NCI-H187 treated with DMSO at 0.1 percent for 48 hours (cell line): Measurements from ENCODE around the gene ARID3B.
A peak's percentile ranks its signal among the peaks of the same experiment; 100 is the strongest.

Experiments
- DNase-seq: peaks from one replicate; lab custom pipeline; 2025; lab: John Stamatoyannopoulos, UW

The ARID3B gene

DNA sequence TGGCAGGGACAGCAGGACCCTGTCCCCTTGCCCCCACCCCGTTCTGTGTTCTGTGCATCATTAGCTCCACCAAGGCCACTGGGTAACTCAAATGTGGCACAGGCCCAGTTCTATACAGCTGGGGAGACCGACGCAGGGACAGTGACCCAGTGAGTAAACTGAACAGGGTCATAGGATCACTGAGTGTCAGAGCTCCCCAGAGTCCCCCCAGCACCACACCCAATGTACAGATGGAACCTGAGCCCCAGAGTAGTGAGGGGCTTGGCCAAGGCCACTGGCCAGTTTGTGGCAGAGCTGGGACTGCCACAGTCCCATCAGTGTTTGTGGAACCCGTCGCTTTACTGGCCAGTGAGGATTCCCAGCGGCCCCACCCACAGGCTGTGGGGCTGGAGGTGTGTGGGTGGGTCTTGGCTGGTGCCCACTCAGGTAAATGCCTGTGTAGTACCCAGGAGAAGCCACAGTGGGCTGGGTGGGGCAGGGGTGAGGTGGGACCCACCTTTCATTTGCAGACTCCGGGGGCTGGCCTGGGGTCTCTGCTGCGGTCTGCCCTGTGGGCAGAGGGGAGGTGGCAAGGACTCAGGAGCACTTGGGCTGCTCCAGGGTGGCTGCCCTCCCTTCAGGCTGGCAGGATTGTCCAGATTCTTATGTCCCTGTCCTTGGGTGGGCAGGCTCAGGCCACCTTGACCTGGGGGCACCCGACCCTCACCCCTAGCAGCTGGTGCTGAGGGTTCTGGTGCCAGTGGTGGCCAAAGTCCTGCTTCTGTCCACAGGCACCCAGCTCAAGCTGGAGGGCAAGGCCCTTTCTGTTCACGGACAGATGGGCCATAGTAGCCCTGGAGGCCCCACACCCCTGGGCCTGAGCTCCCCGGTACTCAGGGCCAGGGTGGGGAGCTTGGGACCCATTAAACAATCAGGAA is 63.0 kb downstream of the ARID3B start:
- DNase-seq = no peak

- DNase-seq = no peak
These were observed 64.2 kb downstream of the ARID3B start for GRCh38 chr15:74604983-74605794.

- no peak for DNase-seq
These were observed 64.8 kb downstream of the ARID3B start for GRCh38 chr15:74605795-74606150.

- DNase-seq = no peak
These were observed 67.8 kb downstream of the ARID3B start for GRCh38 chr15:74608786-74609185.

DNA sequence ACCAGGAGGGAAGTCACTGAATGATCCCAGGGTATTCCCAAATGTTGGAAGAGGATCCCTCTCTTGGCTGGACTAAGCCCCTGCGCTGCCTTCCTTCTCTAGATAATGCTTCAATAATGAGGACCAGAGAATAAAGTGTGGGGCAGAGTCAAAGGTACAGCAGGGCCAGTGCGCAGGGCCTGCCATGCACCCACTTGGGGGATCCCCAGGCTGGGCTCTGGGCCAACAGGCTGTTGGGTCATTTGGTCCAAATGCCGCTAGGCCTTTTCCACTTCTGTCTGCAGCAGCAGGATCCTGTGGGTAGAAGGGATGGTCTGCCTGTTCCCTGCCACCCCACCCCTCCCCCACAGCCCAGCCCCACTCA is 68.9 kb downstream of the ARID3B start:
- DNase-seq = no peak

DNA sequence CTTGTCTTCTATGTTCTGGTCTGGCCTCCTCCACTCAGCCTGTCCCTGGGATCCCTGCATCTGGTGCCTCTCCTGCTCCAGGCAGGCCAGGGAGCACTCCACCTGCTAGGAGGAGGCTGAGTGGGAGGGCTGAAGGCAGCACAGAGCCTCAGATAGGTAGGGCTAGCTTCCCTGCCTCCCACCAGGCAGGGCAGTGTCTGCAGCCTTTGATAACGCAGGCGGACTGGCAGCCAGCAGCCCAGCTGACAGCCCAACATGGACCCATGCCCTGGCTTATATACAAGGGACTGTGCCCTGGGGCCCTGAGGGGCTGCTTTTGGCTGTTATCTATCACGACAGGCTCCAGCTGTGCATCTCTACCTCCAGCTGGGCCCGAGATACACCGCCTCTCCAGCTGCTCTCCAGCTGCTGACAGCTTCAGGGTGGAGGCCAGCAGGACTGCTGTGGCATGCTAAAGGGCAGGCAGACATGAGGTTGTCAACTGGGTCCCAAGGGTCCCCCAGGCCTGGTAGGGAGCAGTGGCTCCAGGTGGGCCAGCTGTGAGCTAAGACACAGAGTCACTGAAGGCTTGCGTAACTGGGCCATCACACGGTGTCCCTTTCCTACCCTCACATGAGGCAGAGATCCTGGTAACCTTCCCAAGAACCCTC is 69.4 kb downstream of the ARID3B start:
- no peak for DNase-seq

DNA sequence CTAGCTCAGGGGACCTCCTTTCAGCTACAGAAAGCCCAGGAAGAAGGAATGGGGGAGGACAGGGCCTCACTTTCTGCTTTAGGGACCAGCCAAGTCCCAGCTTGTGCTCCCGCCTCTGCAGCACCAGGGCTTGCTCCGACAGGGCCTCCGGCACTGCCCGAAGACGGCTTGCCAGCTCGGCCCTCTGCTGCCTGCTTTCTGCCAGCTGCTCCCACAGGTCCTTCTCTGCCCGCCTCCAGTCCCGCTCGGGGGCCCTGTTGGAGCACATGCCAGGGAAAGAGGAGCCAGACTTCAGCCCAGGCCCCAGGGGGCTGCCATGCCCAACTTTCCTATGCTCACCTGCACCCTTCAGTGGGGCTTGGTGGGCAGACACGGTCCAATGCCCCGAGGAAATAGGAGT is 70.3 kb downstream of the ARID3B start:
- DNase-seq = no peak

GRCh38 chr15:74611834-74612233 is 70.8 kb downstream of the ARID3B start:
- DNase-seq = no peak

GRCh38 chr15:74612677-74613076 is 71.7 kb downstream of the ARID3B start:
- DNase-seq = no peak

GRCh38 chr15:74613089-74613952 is 72.3 kb downstream of the ARID3B start:
- DNase-seq = no peak

DNA sequence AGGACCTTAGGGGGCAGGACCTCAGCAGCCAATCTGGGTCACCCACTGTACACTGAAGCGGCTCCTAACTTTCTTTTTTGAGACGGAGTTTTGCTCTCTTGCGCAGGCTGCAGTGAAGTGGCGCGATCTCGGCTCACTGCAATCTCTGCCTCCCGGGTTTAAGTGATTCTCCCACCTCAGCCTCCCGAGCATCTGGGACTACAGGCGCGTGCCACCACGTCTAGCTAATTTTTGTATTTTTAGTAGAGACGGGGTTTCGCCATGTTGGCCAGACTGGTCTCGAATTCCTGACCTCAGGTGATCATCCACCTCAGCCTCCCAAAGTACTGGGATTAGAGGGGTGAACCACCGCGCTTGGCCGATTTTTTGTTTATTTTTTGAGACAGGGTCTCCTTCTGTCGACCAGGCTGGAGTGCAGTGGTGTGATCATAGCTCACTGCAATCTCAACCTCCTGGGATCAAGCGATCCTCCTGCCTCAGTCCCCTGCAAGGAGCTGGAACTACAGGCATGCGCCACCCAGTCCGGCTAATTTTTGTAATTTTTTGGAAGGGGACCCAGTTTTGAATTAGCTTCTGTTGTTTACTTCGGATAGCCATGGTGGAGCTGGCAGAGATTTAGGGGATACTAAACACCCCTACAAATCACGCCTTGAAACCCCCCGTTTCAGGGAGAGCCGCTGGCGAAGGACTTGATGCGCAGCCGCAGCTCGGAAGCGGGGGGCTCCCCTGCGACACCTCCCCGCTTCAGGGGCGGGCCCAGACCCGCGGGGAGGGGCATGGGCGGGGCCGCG is 73.1 kb downstream of the ARID3B start:
- DNase-seq = no peak

DNA sequence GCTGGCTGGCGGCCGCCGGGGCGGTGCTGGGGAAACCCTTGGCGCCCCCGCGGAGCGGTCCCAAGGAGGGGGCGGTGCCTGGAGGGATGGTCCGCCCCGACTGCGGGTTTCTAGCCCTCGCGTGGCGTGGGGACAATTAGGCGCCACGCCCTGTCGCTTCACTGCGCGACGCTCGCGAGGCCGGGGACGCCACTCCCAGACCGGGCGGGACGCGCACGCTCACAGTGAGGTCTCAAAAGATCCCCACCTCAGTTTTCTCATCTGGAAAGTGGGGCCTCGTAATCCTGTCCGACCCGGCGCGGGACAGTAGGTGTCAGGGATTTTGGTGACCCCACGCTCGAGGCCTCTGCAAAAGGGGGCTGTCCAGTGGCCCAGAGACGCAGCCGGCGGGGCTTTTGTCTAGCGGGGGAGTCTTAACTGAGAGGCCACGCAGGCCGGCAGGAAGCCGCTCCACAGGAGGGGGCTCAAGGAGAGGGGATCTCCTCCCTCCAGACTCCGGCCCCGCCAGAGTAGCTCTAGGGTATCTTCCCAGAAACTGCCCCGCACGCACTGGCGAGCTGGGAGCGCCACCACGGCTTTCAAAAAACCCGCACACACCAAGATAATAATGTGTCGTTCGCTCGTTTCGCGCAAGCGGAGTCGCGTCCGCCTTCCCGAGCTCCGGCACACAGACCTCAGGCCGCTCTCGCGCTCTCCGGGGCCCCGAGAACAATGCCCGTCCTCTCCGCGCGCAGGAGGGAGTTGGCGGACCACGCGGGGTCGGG is 73.9 kb downstream of the ARID3B start:
- no peak for DNase-seq

DNA sequence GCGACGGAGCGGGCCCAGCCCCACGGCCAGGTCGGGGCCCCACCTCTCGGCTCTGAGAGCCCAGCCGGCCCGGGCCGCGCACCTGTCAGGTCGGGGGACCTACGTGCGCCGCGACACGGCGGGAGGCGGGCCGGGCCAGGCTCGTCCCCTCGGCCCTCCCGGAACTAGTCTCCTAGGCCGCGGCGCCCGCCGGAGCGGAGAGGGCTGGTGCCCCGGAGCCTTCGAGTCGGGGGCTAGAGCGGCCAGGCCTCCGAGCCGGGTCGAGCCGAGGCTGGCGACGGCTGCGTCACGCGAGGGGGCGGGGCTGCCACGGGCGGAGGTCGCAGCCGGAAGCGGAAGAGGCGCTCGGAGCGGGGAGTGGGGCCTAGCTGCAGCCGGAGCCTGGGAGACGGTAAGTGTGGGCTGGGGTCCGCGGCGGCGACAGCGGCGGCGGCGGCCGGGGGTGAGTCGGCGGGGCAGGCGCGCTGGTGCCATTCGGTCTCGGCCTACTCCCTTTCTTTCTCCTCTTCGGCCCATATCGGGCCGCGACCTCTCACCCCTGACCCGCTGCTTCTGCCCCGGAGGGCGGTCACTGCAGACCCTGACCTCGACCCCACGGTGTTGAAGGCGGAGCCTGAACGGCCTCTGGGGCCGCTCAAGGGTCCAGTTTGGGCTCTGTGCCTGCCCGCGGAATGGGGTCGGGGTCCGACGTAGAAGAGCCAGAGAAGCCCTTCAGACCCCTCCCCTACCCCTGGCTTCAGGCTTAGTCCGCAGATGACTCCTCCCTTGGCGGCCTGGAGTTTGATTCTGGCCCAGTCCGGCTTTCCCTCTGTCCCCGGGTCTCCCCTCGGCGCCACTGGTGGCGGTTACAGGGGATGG is 74.7 kb downstream of the ARID3B start, which contains the start of gene CLK3:
Gene CLK3 (plus strand): TSS at position 329 of the 858 bp plus-strand sequence. CDS start 3,361 bp downstream, outside the sequence.
- DNase-seq = peak; percentile 81

- no peak for DNase-seq
These were observed 75.4 kb downstream of the ARID3B start for GRCh38 chr15:74616366-74616939.

DNA sequence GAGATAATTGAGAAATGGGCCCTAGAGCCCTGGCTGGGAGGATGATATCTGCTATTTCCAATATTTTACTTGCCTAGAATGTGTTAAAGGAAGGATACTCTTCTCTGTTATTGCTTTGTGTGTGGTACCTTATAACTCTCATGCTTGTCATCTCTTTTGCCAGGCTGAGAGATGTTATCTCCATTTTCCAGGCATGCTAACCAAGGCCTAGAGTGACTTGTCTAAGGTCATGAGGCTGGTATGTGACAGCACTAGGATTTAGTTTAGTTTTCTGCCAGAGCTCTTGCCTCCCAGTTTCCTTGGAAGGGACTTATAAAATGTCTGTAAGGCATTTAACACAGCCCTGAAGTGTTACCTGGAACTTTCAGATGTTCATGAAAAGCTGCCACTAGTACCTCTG is 76.0 kb downstream of the ARID3B start:
- DNase-seq = no peak

DNA sequence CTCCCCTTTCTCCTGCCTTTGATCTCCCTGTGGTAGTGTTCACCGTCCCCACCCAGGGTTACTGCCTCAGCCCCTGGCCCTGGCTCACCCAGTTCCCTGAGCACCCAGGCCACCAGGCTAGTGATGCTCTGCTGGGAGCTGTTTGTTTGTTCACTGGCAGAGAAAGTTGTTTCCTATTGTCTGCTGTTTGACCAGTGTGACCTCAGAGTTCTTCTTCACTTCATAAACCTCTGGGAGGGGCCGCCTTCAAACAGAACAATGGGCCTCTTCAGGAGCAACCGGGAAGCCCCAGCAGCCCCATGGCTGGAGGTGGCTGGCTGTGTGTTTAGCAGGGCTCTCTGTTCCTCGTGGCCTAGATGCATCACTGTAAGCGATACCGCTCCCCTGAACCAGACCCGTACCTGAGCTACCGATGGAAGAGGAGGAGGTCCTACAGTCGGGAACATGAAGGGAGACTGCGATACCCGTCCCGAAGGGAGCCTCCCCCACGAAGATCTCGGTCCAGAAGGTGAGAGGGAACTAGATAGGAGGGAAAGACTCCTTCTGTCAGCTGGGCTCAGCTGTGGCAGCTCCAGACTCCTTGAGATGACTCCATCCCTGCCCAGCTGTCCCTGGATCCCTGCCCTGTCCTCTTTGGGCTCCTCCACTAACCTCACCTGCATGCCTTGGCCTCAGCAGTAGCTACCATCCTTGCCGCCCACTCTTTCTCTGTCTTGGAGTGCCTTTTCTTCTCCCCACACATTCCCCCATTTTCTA is 78.0 kb downstream of the ARID3B start:
- DNase-seq = no peak

DNA sequence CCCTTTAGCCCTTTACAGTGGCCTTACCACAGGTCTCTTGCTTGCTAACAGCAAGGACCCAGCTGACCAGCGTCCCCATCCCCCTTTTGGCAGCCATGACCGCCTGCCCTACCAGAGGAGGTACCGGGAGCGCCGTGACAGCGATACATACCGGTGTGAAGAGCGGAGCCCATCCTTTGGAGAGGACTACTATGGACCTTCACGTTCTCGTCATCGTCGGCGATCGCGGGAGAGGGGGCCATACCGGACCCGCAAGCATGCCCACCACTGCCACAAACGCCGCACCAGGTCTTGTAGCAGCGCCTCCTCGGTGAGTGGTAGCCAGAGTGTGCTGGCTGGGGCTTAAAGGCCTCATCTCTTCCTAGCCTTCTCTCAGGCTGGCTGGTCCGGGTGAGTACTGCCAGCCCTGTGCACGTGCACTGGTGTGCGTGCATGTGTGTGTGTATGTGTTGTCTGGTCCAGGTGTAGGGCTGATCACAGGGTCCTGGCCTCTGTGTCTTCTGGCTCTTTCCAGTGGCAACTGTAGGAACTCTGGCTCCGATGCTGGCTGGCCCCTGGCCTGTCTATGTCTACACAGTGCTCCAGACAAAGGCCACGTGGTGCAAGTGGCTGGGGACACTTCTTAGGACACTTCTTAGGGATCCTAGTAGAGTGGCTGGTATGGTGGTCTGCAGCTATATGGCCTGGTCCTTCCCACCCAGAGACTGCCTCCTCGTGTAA is 79.1 kb downstream of the ARID3B start:
- no peak for DNase-seq
